ENCODE data around the gene KSR1. TPM values are rescaled to one million over a fixed set of nuclear protein-coding genes. Genes with fewer than 3 reads are reported as not detected.

The KSR1 gene
- total RNA-seq, 1 experiment from 2014 or later = 11.7 TPM

DNA sequence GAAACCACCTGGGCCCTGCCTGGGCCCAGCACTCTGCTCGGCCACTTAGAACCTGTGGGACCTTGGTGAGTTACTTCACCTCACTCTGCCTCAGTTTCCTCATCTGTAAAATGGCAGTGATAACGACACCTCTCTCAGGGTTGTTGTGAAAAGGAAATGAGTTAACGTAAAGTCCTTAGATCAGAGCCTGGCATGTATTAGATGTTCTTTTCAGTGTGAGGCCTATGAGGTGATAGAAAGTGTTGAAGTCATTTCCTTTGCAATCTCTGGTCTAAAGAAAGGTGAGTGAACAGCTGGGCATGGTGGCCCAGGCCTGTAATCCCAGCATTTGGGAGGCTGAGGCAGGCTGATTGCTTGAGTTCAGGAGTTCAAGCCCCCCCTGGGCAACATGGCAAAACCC, 123.1 kb downstream of the KSR1 start:
- no peak for DNase-seq (ENCODE audit: extremely low read depth, low read depth)

DNA sequence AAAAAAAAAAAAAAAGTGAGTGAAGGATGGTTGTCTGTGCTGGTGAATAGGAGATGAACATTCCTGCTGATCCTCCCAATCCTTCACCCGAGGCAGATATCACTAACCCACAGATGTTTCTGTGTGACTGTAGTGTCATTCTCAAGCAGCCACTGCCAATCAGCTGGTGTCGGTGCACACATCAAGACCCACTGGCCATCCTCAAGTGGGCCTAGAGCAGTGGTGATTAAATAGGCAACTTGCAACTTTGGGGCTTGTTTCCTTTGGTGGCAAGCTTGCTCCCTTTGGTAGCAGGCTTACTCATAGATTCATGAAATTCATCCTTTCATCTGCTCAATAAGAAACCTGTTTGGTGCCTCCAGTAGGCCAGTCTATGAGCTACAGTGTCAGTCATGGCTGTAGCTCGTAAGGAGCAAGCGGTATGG, 123.7 kb downstream of the KSR1 start:
- DNase-seq (ENCODE audit: extremely low read depth, low read depth) = no peak

DNA sequence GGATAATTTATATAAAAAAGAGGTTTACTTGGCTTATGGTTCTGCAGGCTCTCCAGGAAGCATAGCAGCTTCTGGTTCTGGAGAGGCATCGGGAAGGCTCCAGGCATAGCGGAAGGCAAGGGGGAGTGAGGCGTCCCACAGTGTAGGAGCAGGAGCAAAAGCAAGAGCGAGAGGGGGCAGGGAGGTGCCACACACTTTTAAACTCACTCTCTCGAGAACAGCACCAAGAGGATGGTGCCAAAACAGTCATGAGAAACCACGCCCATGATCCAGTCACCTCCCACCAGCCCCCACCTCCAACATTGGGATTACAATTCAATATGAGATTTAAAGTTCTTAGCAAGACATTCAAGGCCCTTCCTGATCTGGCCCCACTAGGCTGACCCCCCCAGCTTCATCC, 124.8 kb downstream of the KSR1 start:
- DNase-seq (ENCODE audit: extremely low read depth, low read depth) = no peak

GRCh38 chr17:27582696-27583095, 126.4 kb downstream of the KSR1 start:
- no peak for DNase-seq (ENCODE audit: extremely low read depth, low read depth)

DNA sequence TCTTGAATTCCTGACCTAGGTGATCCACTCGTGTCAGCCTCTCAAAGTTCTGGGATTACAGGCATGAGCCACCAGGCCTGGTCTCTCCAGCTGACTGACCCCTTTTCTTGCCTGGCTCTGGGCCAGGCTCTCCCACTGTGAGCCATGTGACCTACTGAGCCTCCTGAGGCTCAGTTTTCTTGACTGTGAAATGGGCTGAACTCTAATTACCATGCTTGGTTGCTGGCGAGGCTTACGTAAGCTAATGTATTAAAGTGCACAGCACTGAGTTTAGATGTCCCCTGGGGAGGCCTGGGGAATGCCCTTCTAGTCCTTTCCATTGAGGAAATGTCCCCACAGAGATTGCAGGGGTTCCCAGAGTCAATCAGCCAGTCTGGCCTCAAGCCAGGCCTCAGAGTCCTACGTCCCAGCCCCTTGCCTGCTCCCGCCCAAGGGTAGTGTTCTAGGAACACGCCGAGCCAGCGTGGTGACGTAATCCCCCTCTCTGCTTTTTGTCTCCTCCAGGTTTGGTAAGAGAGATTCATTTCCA, 129.0 kb downstream of the KSR1 start:
- no peak for DNase-seq (ENCODE audit: extremely low read depth, low read depth)

GRCh38 chr17:27585792-27586191, 129.5 kb downstream of the KSR1 start:
- DNase-seq (ENCODE audit: extremely low read depth, low read depth) = no peak

- DNase-seq (ENCODE audit: extremely low read depth, low read depth) = no peak
Measured at GRCh38 chr17:27586203-27586721, 130.0 kb downstream of the KSR1 start.

DNA sequence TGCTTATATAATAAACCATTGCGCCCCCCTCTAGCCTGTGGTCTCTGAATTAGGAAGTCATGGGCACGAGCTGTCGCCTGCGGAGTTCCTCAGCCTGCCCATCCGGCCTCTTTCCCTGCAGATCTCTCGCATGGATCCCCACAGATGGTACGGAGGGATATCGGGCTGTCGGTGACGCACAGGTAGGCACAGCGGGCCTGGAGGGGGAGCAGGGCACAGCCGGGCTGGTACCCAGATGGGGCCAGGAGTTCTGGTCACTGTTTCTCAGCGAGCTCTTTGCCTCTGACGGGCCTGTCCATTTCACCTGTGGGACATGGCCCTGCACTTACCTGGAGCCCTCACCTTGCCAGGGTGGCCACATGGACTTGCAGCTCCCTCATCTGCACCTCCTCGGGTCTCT, 132.1 kb downstream of the KSR1 start:
- DNase-seq (ENCODE audit: extremely low read depth, low read depth) = no peak

GRCh38 chr17:27590864-27591263, 134.6 kb downstream of the KSR1 start:
- DNase-seq (ENCODE audit: extremely low read depth, low read depth) = no peak

DNA sequence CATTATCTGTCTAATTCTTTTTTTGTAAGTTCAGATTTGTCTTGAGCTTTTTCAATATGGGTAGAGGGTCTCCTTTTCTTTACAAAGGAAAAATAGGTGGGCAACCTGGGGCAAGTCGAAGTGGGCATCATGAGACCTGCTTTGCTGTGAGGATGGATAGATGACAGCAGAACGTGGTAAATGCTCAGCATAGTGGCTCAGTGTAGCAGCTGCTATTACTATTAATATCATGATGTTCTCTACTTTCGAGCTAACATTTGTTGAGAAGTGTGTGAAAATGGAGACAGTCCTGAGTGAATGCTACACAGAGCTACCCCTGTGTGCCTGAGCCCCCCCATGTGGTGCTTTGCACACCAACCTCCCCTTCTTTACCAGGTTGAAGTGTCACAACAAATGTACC, 135.7 kb downstream of the KSR1 start:
- no peak for DNase-seq (ENCODE audit: extremely low read depth, low read depth)

DNA sequence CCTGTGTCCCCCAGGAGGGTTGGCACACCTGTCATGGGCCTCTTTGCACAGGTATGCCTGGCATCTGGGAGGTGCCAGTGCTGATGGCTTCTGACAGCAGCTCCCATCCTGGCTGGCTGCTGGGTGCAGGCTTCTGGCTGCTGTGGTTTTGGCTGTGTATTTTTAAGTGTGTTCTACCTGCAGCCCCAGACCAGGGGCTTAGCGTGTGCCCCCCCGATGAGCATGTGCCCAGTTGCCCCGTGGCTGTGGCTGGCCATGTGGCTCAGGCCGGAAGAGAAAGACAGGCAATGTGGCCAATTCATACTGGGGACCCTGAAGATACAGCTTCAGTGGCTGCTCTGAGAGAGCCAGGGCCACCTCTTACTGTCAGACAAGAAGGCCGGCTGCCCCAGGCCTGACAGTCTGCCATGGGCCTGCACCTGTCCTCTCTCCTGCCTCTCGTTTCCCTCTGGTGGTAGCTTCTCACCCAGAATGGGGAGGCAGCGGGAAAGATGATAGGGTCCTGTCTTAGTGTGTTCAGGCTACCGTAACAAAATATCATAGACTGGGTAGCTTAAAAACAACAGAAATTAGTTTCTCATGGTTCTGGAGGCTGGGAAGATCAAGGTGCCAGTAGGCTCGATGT, 137.1 kb downstream of the KSR1 start:
- no peak for DNase-seq (ENCODE audit: extremely low read depth, low read depth)

- DNase-seq (ENCODE audit: extremely low read depth, low read depth) = no peak
Measured at GRCh38 chr17:27593857-27594255, 137.6 kb downstream of the KSR1 start.

- no peak for DNase-seq (ENCODE audit: extremely low read depth, low read depth)
Measured at GRCh38 chr17:27595208-27595607, 139.0 kb downstream of the KSR1 start.

DNA sequence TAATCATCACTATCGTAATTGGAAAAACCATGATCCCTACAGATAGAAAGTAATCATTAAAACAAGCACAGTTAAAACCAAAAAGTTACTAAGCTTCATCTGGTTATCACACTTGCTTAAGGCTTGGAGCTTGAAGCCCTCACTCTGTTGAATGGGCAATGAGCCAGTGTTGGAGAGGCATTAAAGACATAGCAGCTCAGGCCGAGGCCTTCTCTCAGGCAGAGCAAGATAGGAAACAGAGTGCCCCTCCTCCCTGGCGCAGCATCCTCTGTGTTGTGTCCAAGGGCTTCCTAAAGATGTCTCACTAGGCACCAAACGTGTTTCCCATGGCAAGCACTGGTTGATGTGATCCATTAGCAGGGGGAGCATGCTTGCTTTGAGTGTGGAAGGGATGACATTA, 139.8 kb downstream of the KSR1 start:
- DNase-seq (ENCODE audit: extremely low read depth, low read depth) = no peak

- DNase-seq (ENCODE audit: extremely low read depth, low read depth) = no peak
Measured at GRCh38 chr17:27596566-27597187, 140.4 kb downstream of the KSR1 start.

DNA sequence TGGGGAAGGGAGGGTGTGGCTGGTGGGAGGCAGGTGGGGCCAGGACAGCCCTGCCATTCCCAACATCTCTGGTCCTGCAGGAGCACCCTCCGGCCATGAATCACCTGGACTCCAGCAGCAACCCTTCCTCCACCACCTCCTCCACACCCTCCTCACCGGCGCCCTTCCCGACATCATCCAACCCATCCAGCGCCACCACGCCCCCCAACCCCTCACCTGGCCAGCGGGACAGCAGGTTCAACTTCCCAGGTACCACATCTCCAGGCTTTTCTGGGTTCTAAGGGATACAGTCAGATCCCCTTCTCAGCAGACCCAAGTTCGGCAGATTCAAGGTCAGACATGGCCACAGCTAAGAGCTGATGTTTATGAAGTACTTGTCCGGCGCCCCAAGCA, 140.9 kb downstream of the KSR1 start:
- DNase-seq (ENCODE audit: extremely low read depth, low read depth) = no peak

- DNase-seq (ENCODE audit: extremely low read depth, low read depth) = no peak
Measured at GRCh38 chr17:27597783-27598320, 141.6 kb downstream of the KSR1 start.

GRCh38 chr17:27598337-27599050, 142.2 kb downstream of the KSR1 start:
- DNase-seq (ENCODE audit: extremely low read depth, low read depth) = no peak

- no peak for DNase-seq (ENCODE audit: extremely low read depth, low read depth)
Measured at GRCh38 chr17:27600471-27600870, 144.2 kb downstream of the KSR1 start.

GRCh38 chr17:27601069-27601974, 145.1 kb downstream of the KSR1 start:
- peak; percentile 76 for DNase-seq (ENCODE audit: extremely low read depth, low read depth)
